Inflammatory macrophage treated with lipopolysaccharide for 1 hour (primary cell): ENCODE results near the gene LIF.

Experiments used
- DNase-seq, 2 donors: peaks; one replicate each; pipeline ENCODE4 v3.0.0-alpha.2; 2020 to 2022

Gene LIF

GRCh38 chr22:30245985-30246813 is at the start of gene LIF:
Gene LIF (minus strand): TSS chr22:30246759. CDS start chr22:30246695, 64 bp downstream.
- DNase-seq, result peak; percentile 38 to 59

GRCh38 chr22:30296324-30296723 is 49.8 kb upstream of the LIF start:
- DNase-seq, result no peak

DNA sequence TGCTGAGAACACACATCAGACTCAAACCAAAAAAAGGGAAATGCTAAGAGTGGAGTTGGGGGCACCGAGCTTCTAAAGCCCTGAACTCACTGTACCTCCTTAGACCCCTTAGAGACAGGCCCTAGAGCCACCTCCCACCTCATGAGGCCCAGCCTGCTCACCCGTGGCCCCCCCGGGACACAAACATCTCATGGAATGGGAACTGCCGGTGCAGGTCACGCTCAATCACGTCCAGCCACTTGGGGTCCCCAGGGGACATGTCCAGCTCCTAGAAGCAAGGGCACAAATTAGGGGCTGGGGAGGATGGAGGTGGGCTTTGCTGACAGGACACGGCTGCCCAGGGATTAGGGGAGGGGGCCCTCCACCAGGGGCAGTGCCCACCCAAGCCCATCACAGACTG is 49.0 kb upstream of the LIF start:
- no peak for DNase-seq

GRCh38 chr22:30294830-30295229 is 48.3 kb upstream of the LIF start:
- no peak for DNase-seq

DNA sequence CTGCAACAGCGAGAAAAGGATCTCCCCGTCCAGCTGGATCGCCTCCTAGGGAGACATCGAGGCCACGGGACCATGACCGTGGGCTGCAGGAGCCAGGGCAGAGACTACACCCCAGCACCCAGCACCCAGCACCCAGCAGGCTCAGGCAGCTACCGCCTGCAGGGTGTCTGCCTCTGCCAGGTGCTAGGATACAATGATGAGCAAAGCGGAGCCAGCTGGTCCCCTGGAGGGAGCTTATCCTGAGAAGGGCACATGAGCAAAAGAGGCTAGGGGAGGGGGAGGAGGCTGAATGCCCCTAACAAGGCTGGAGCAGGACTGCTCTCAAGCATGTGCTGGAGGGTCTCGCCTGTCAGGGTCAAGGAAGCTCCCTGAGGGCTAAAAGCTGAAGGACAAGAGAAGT is 47.5 kb upstream of the LIF start:
- no peak for DNase-seq

DNA sequence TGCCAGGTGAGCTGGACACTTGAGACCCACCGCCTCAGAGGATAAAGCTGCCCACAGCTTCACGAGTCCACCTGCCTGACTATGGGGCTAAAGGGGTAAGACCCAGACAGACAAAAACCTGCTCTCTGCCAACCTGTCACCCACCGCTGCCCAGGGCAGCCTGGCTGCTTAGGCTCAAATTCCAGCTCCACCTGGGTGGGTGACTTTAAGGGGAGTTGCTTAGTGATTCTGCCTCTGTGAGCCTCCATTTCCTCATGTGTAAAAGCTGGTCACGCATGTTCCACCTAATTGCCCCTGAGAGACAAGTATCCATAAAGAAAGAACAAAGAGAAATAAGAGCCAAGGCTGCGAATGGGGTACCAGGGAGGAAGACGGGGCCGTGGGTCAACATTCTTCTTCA is 46.5 kb upstream of the LIF start:
- no peak for DNase-seq

- DNase-seq, result no peak
Measured at GRCh38 chr22:30292069-30292970, 45.8 kb upstream of the LIF start.

GRCh38 chr22:30291058-30291892 is 44.7 kb upstream of the LIF start:
- DNase-seq, result no peak

DNA sequence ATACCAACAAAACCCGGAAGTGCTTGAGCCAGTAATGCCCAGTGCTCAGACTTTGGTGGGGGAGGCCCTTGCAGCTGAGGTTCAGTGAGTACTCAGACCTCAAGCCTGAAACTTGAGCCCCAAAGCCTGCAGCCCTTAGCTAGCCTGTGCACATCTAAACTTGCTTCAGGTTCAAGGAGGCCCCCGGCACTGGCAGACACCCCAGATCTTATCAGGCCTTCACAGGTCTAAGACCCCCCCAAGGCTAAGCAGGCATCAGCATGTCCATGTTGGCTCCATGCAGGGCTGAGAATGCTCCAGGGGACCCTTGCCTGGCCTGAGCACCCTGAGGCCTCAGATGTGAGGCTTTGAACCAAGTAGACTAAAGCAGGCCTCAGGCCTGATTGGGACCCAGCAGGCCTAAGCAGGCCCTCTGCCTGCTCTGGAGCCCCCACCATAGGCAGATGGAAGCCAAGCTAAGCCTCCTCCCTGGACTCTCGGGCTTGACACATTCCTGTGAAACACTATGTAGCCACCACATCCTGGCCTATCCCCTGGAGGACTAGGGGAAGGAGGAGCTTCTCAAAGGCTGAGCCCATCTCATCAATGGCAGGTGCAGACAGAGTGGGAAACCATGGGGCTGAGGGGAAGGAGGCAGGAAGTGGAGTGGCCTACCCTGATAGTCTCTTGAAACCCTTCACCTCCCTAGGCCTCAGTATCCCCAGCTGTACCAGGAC is 43.9 kb upstream of the LIF start:
- DNase-seq, result no peak

- DNase-seq, result no peak
Measured at GRCh38 chr22:30289980-30290313, 43.4 kb upstream of the LIF start.

DNA sequence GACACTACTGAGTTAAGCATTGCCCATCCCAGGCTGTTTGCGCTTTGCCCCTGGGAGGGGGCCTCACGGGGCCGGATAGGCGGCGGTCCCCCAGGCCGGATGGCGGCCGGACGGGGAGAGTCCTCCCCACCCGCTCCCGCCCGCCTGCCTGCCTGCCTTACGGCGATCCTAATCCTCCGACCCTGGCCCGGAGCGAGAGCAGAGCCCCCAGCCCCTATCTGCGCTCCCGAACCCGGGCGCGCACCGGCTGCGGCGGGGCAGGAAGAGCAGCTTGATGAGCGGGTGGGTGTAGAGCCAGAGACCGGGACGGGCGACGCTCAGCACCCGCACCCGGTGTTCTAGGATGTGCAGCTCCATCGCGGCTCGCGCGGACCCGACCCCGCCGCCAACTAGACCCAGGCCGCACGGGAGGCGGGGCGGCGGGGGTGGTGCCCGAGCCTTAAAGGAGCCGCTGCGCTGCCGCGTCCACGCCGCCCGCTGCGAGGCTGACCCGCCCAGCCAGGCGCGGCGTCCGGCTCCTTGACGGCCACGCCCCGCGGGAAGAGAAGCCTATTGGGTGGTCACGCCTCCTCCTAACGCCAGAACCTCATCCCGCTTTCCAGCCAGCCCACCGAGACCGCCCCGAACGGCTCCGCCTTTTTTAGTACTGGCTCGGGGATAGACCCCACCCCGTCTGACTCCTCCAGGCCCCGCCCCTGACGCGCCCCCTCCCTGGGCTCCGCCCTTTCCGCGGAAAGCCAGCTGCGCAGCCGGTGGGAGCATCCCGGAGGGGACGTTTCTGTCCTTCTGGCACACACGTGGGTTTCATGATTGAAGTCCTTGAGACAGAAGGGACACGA is 42.8 kb upstream of the LIF start, which contains the start of gene CASTOR1:
Gene CASTOR1 (minus strand): TSS at position 365 of the 839 bp plus-strand sequence. CDS start 8 bp downstream, at position 357.
- peak; percentile 96 for DNase-seq

- no peak for DNase-seq
Measured at GRCh38 chr22:30288419-30289140, 42.0 kb upstream of the LIF start.

DNA sequence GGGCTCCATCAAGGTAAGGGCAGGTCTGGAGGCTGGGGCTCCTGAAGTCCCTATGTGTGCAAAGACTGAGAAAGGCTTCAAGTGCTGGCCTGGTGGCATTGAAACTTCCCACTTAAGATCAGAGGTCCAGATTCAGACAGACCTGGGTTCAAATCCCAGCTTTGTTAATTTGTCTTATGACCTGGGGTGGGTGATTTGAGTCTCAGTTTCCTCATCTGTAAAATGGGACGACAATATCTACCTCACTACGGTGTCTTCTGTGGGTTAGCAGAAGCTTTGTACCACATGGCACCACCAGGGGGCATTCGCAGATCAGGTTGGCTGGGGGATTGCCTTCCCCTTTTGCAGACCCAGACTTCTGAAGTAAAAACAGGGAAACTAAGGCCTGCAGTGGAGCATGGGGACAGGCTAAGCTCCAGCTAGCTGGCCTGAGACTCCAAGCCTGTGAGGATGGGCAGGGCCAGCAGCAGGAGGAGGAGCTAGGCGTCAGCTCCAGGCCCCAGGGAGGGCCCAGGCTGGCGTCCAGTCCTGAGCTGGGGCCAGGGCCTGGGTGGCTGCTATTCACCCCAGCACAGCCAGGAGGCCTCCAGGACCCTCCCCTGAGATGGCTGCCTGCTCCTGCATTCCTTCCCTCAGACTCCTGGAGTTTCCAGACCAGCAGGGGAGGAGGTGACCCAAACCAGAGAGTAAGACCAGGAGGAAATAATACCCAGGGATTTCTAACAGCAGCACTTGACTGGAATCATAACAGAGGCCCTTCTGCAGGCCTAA is 41.3 kb upstream of the LIF start:
- DNase-seq, result peak; percentile 75 to 91

DNA sequence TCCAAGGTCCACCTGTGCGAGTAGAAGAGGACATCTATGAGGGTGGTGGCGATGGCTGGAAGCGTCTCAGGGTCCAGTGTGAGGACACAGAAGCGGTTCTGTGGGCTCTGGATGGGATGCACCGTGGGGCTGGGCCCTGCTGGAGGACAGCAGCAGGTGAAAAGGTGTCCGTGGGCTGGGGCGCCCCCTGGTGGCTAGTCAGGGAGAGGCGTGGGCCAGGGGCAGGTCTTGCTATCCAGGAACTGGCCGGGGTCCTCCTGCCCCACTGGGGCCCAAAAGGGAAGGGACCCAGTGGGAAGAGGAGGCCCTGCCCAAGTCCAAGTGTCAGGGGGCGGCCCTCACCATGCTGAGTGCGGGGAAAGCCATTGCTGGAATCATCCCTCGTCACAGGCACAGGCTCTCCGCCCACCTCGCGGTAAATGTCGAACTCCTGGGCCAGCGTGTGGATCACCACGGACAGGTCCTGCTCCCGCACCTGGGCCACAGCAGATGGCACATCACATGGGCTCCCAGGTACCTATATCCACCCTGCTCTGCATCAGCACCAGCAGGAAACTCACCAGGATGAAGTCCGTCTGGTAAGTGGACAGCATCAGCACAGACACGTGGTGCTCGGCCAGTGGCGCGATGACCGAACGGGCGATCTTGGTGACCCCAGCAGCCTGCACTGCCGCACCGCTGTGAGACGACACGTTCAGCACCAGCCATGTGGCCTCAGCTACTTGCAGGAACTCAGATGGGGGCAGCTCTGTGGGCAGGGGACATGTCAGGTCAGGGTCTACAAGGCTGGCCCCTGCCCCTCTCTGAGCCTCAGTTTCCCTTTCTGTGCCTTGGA is 40.5 kb upstream of the LIF start:
- peak; percentile 35 to 76 for DNase-seq

DNA sequence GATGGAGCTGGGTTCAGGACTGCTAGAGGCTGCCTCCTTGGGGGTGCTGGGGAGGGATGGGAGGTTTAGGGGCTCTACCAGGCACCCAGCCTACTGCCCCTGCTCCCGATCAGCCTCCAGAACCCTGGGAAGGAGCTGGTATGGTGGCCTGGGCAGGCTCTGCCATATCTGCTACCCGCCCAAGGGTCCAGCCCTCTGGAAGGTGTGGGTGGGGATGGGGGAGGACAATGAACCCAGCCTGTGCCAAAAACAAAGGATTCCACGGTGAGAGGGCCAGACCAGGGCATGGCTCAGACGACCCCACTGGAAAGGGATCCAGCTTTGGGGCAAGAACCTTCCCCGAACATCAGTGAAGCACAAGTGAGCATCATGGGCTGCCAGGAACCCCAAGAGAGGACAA is 39.8 kb upstream of the LIF start:
- DNase-seq, result no peak

GRCh38 chr22:30285846-30286200 is 39.3 kb upstream of the LIF start:
- DNase-seq, result no peak

- no peak for DNase-seq
Measured at GRCh38 chr22:30285176-30285845, 38.8 kb upstream of the LIF start.

DNA sequence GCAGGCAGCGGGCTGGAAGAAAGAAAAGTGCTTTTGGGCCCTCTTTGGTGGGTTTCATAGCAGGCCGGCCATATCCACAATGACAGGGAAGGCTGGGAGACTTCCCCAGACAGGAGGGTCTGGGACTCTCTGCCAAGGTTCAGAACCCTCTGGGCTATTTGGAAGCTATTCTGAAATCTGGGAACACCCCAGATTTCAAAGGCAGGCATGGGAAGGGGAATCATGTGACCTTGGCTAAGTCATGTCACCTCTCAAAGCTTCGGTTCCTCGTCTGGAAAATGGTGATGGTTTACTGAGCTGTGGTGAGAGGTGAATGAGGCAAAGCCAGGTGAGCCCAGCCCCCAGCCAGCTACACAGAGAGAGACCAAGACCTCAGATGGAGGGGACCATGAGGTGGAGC is 38.1 kb upstream of the LIF start:
- DNase-seq, result peak; percentile 90 to 94
